ENCODE data around the gene TMEM254.
"Not testable (repeated sequence)": the region's sequence is repeated elsewhere in the genome, so short reads cannot be mapped to it uniquely, and the experiment has no call there.

TMEM254 gene

GRCh38 chr10:80077869-80078447, 507 bp upstream of the TMEM254 start:
- DNase-seq = no peak

- DNase-seq = no peak
These were observed 851 bp downstream of the TMEM254 start for GRCh38 chr10:80079312-80079719.

GRCh38 chr10:80081026-80081425, 2.6 kb downstream of the TMEM254 start:
- no peak for DNase-seq

GRCh38 chr10:80081801-80082750, 3.6 kb downstream of the TMEM254 start:
- DNase-seq = no peak

GRCh38 chr10:80090121-80090520, 11.7 kb downstream of the TMEM254 start:
- peak in 2 of 3 experiments; percentile 35 to 81 for DNase-seq

GRCh38 chr10:80094231-80094630, 15.8 kb downstream of the TMEM254 start:
- DNase-seq = no peak

- DNase-seq = not testable (repeated sequence)
These were observed 19.8 kb downstream of the TMEM254 start for GRCh38 chr10:80098272-80098671.

GRCh38 chr10:80099295-80099694, 20.8 kb downstream of the TMEM254 start:
- DNase-seq = not testable (repeated sequence)

GRCh38 chr10:80100116-80100515, 21.7 kb downstream of the TMEM254 start:
- DNase-seq = no peak

- no peak for DNase-seq
These were observed 22.6 kb downstream of the TMEM254 start for GRCh38 chr10:80100861-80101695.

GRCh38 chr10:80104066-80104926, 25.8 kb downstream of the TMEM254 start:
- peak in 1 of 3 experiments; percentile 49 for DNase-seq

- DNase-seq = no peak
These were observed 30.2 kb downstream of the TMEM254 start for GRCh38 chr10:80108576-80109239.

GRCh38 chr10:80110986-80111385, 32.5 kb downstream of the TMEM254 start:
- no peak for DNase-seq

GRCh38 chr10:80118669-80119068, 40.2 kb downstream of the TMEM254 start:
- no peak for DNase-seq

- DNase-seq = no peak
These were observed 43.7 kb downstream of the TMEM254 start for GRCh38 chr10:80122110-80122710.

GRCh38 chr10:80122746-80123145, 44.3 kb downstream of the TMEM254 start:
- no peak for DNase-seq

- DNase-seq = no peak
These were observed 48.4 kb downstream of the TMEM254 start for GRCh38 chr10:80126876-80127275.

GRCh38 chr10:80131499-80131901, 53.0 kb downstream of the TMEM254 start:
- no peak for DNase-seq

GRCh38 chr10:80132299-80133139, 54.1 kb downstream of the TMEM254 start, which contains the start of gene PLAC9:
PLAC9 (plus strand) TSS chr10:80132730; CDS start chr10:80132763, 33 bp downstream.
- DNase-seq = peak in 2 of 3 experiments; percentile 9 to 24

- no peak for DNase-seq
These were observed 54.7 kb downstream of the TMEM254 start for GRCh38 chr10:80133206-80133605.
